Measurements from ENCODE around the gene BEND5. TPM values are rescaled to one million over a fixed set of nuclear protein-coding genes. Genes with fewer than 3 reads are reported as not detected.

BEND5 gene
- total RNA-seq, 1 experiment from 2014 or later: 1.8 TPM

DNA sequence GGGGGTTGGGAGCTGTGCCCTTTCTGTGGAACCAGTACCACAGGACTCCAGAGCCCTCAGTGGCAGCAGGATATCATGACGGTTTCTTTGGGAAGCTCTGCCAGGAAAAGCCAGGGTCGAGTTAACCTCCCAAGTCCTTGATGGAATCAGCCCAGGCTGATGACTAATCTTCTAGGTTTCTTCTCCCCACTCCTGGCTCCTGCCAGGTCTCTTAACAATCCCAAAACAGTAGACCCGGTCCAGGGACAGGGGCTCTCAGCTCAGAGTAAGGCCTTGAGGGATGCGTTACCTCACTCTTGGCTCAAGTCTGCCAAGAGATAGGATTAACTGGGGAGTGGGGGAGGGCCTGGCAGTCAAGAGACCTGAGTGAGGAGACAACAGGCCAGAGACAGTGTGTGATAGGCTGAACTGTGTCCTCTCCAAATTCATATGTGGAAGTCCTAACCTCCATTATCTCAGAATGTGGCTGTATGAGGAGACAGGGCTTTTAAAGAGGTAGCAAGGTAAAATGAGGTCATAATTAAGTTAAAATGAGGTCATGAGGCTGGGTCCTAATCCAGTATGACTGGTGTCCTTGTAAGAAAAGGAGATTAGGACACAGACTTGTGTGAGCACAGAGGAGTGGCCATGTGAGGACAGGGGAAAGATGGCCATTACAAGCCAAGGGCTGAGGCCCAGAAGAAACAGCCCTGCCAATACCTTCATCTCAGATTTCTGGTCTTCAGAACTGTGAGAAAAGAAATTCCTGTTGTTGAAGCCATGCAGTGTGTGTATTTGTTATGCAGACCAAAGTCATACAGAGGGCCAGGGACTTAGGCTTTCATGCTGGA, 95.0 kb downstream of the BEND5 start:
- DNase-seq (ENCODE audit: low read depth): peak; percentile 66

DNA sequence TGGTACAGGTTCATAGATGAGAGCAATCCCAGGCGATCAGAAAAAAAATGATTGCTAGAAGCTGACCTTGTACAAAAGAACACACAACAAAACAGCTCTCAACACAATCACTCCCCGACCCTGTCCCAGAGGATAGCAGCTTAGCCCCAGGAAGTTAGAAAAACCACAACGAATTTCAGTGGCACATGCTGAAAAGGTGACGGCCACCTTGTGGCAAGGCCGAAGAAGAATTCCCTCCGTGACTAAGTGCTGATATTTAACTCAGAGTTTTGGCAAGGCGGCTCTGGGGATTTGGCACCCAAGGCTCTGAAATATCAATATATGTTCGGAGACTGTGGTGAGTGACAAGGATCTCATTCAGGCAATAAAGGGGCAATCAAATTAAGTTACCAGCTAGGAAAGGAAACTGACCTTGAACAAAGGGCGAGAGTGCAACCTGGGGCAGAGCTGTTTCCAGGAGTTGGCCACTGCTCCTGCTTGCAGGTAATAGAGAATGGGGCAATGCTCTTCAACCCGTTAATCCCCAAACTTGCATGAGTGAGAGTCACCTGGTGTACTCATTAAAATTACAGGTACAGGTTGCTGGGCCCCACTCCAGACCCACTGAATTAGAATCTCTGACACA, 96.2 kb downstream of the BEND5 start:
- DNase-seq (ENCODE audit: low read depth): peak; percentile 33

DNA sequence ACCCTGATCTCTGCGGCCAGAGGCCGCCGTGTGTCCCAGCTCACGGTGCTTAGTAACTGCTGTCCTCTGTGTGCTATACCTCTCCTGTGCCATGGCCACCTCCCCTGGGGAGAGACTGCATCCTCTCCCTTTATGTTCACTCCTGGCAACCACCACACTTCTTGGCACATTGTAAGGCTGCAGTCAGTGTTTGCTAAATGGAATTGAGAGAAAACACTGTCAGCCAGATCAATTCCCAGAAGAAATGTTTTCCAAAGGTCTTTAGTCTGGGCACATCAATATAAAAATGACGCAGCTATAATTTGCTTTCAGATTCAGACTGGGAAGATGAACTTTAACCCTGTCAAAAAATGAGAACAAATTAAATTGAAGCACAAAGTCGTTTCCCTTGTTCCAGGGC, 96.8 kb downstream of the BEND5 start:
- no peak for DNase-seq (ENCODE audit: low read depth)

DNA sequence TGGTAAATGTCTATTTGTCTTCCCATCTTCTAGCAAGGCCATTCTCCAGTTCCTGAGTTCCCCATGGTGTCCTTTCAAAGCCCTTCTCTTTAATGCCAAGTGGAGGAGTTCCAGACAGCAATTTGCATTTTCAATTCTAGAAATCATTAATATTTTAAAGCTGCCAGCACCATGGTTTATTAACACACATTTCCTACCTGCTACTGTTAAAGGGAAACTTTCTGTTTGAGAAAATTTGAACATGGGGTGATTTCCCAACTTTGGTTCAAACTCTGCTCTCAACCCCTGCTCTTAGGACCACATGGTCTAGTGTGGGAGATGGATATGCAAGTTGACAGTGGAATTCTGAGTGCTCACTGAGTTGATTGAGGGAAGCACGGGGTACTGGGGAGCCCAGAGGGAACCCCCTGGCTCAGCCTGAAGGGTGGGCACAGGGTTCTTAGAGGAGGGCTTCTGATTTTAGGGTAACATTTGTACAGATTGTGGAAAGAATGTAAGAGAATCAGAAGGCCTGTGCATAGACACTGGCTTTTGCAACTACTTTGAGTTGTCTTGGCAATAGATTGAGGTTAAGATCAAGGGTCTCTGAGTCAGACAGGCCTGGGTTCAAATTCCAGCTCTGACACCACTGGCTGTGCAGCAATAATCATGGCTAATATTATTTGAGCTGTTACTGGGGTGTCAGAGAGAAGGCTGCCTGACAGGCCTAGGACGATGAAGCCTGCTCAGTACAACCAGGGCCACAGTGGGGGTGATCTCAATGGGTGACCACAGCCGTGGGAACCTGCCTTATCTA, 97.8 kb downstream of the BEND5 start:
- DNase-seq (ENCODE audit: low read depth): no peak

All from RPMI7951 (cell line).